Inferior parietal cortex (tissue), 1 donor: ENCODE measurements around the gene FYN.

Experiments
- DNase-seq: peaks from one replicate; pipeline ENCODE4 v3.0.0-alpha.2; 2016; ENCODE audit errors: extremely low spot score

The FYN gene

GRCh38 chr6:111831408-111831807 lies 41.8 kb downstream of the FYN start:
- no peak for DNase-seq

- no peak for DNase-seq
Observed at GRCh38 chr6:111829998-111830397, 43.3 kb downstream of the FYN start.

DNA sequence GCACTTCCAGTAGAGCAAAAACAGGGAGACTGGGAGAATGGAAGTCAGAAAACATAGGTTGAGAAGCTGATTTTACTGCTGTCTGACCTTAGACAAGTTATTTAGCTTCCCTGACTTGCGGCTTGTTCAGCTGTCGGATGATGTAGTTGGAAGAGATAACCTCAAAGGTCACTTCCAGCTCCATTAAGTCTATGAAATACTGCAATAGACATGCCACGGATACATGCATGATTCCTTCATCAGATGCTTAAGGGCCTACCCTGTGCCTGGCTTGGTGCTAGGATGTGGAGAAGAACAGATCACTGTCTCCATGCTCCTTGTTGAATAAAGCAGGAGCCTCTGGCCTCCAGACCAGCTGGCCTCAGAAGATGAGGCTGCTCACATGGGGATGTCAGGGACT lies 43.7 kb downstream of the FYN start:
- DNase-seq, result no peak

- no peak for DNase-seq
Observed at GRCh38 chr6:111828809-111829208, 44.4 kb downstream of the FYN start.

DNA sequence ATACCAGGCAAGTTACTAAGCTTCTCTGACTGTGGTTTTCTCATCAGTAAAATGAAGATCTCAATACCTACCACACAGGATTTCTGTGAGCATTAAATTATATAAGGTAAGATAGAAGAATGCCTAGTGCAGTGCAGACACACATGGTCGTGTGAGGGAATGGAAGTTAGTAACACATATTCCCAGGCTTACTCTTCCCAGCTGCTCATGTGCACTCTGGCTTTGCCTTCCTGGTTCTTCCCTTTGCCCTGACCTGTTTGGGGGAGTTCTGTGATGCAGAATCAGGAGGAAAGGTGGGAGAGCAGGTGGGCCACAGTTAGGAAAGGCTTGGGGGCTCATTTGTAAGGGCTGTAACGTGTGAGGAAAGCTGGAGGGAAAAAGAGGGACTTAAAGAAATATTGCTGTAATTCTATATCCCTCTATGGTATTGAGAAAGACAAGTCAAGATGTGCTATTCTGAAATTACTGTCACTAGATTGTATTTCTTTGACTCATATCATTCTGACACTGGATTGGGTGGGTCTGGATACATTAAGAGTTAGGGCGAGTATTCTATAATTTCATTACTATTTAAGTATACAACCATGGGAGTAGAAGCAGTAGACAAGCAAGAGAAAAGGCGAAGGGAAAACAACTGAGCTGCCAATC lies 47.7 kb downstream of the FYN start:
- no peak for DNase-seq

DNA sequence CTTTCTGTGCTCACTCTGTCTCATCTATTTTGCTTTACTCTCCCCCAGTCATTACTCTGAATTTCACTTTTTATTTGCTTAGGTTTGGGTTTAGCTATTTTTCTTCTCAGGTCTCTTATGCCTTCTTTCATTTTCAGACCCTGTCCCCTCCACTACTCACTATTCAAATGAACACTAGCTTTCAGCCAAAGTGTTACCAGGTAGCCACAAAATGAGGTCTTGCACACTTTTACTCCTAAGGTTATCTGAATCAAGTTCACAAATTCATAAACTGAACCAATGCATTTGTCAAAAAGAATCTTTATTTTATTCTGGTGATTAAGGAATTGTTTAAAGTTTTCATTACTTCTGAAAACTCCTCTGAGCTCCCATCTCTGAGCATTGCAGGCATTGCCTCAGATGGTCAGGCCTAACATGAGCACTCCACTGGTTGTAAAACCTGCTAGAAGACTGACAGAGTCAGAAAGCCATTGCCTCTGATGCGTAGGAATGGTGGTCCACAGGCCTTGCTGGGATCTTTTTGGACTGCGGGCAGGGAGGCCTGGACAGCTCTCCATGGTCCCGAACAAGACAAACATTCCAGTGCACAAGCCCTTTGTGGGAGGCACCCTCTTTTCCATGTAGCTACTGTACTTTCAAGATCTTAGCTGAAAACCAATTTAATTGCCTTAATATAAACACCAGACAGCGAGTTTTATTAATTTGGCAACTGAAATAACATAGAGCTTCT lies 48.5 kb downstream of the FYN start:
- no peak for DNase-seq

- DNase-seq, result no peak
Observed at GRCh38 chr6:111823831-111824607, 49.2 kb downstream of the FYN start.

DNA sequence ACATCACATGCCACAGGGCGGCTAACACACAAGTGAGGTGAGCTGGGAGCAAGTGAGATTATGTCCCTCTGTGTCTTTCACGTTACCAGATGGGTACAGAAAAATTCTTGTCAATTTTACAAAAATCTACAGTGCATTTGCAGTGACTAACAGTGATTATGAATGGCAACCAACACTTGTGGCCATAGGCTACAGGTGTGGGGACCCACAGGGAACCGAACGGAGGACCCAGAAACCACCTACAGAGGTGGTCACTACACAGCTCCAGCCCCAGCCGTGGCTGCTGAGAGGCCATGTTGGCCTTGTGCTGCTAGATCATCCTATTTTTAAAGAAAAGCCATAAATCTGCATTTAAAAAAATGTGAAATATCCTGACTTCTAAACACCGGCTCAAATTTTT lies 50.2 kb downstream of the FYN start:
- DNase-seq, result no peak

GRCh38 chr6:111819458-111819857 lies 53.8 kb downstream of the FYN start:
- DNase-seq, result no peak

DNA sequence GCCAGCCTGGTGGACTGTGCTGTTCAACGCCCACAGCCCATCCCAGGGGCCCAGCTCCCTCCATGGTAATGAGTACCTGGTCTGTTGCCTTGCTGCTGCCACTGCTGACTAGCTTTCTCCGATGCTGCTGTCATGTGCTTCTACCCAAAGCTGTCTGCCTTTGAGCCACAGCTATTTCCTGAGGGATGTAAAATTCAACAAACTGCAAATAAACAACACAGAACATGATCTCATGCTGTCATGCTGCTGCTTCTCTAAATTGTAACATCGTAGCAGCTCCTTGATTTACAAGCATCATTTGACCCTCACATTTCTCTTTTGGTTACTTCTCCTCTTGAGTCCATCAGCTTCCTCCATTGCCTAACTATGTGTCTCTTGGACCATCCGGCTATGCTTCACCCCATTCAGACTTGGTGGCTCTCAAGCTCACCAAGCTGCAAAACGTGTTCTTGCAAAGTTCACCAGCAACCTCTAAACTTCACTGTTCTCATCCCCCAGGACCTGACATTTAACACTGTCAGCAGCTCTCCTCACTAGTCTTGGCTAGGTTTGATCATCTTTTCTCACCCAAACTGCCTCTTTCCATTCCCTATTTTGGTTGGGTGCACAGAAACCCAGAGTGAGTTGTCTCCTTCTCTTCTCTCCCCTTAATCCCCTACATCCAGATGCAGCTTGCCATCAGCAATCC lies 54.6 kb downstream of the FYN start:
- no peak for DNase-seq

DNA sequence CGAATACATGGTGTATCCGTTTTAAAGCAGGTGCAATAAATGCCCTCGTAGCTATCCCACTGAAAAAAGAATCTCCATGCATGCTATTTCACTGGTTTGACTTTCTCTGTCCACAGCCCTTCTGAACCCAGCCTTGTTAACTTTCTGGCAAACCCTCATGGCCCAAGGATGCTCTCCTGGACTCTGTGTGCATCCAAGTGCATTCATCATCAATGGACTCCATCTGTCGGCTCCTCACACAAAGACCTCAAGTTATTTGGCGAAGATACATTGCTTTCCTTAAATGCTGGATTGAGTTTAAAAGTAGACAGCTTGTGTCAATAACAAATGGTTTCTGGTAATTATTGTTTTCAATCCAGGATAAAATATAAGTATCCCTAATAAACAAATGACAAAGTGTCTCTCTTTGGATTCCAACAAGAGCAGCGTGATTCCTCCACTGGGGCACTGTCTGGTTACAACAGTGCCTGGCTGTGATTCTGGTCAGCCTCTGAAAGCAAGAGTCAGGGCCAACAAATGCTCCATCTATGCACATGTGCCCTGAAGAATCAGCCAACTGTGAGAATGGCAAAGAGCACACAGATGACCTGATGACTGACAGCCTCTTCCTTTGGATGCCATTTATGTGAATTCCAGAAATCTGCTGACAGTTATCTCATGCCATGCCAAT lies 55.7 kb downstream of the FYN start:
- peak; percentile 64 for DNase-seq

DNA sequence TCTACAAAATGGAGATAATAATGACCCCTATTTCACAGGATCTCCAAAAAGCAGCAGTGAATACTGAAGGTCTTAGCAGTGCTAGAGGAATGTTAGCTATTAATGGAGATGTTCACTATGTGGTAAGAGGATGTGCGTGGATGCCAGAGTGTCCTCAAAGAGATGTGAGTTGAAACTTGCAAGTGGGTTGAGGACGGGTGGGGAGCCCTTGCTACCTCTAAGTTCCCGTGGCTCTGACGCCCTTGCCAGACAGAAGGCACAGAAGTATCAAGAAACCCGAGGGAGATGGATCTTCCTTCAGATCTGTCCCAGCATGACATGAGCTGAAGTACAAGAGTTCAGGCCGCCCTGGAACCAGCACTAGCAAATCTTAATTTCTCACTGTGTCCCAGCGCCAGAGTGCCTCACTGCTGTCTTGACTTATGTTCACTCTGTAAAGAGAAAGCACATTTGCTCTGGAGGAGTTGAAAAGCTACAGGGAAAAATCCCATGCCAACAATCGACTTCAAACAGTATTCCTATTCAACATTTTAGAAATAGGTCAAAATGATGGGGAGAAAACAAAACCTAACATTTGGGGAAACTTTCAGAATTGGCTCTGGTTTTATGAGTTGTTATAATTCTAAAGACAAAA lies 59.5 kb downstream of the FYN start:
- no peak for DNase-seq

- DNase-seq, result no peak
Observed at GRCh38 chr6:111813237-111813636, 60.0 kb downstream of the FYN start.

DNA sequence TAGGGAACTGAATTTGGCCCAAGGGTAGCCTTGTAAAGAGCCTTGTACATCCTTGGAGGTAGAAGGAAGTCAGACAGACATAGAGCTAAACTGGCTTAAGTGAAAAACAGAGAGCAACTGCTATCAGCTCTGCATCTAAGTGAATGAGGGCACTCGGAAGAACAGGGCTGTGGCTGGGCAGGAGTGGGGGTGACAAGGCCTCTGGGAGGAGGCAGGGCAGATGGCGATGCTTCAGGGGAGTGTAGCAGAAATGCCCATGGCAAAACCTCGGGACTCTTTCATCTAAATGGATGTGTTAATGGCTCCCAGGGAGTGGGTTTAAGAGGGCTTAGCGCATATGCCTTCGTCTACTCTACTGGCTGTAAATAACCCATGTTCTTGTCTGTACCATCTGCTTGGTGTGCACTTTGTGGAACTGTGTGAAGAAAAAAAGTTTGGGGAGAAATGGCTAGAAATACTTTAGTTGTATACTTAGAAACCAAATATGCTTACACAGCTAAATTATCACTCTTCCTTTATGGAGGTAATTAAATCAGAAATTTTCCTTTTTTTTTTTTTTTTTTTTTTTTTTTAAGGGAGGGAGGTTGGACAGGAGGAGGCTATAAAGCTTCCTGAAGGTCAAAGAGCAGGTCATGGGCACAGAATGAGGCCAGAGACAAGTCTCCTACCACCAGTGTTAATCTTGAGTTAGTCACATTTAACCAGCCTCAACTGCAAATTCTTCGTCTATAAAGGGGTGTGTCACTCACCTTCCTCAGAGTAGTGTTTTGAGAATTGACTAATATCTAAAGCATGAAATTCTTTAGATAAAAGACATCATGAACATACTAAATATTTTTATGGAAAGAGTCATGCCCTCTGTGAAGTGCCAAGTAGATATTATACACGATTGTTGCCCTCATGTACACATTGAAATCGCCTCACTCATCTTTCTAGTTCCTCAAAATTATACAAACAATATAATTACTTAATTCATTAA lies 60.9 kb downstream of the FYN start:
- DNase-seq, result no peak

DNA sequence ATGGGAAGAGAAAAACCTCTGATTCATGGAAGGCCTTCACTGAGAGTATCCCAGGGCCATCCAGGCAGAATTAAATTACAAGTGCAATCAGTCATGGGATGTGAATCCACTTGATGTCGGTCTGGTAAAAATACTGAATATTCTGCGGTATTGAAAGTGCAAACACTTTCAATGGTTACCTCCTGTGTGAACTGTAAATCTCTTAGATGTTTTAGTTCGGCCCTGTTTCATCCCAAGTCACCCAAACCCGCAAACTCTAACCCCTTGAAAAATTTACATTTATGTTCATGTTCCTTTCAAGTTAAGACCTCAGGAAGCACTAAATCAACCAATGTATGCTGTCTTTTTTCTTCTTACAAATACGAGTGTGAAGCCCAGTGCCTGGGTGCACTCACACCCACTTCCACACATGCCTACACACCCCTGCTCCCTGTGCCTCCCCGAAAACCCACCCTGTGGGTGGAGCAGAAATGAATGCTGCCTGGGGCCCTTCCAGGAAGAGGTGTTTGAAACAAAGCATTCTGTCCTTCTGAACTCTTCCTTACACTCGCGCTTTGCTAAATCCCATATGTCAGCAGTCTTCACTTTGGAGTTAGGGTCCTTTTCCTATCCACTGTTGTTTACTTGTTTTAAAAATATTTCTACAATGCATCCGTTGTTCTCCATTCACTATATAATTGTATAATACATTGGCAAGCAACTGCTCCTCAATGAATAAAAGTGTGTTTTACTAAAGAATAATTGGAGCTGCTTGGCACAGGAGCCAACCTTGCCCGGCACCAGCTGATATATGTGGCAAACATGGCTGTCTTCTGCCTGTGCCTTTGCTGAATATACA lies 62.7 kb downstream of the FYN start:
- no peak for DNase-seq

DNA sequence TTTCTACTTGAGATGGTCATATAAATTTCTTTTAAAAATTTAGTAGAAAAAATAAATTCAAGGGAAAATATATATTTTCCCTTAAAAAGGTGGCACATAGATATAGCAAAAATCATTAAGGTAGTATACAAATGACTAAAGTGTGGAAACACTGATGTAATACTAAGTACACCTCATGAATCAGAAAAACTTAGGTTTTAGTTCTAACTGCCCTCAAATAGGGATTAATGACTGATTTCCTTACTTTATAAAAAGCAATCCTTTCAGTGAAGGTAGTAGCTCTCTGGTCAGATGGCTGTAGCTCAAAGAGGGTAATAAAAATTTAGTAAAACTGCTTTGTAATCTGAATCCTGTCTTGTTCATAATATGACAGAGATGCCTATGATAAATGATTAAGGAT lies 63.5 kb downstream of the FYN start:
- DNase-seq, result no peak

- no peak for DNase-seq
Observed at GRCh38 chr6:111809264-111809663, 64.0 kb downstream of the FYN start.

- no peak for DNase-seq
Observed at GRCh38 chr6:111808493-111808892, 64.8 kb downstream of the FYN start.
